IMR-90 (cell line): ENCODE data around the gene TMEM74B. TPM values are rescaled to one million over a fixed set of nuclear protein-coding genes. Genes with fewer than 3 reads are reported as not detected.

ENCODE experiments used
- ATAC-seq: fragments of 200-7000 bp; cut with Tn5 transposase; 2 replicates; pipeline ENCODE4 v1.9.1; 2020; ENCODE audit warnings: low read depth, mild to moderate bottlenecking, moderate library complexity
- BruUV-seq: library from RNA; stranded (reverse); fragments of 400-500 nt; replicated peaks from 2 replicates; lab custom pipeline; 2021; lab: Mats Ljungman, UMichigan
- CTCF ChIA-PET: fragments of 300-600 bp; formaldehyde crosslinking; extraction: SDS; loops from one replicate; lab custom pipeline; 2021; ENCODE audit warnings: antibody characterized with exemption; lab: Yijun Ruan, JAX
- POLR2A ChIA-PET: fragments of 300-600 bp; sonication (Branson Sonifier 250); formaldehyde crosslinking; loops from one replicate; lab custom pipeline; 2022; ENCODE audit warnings: antibody characterized with exemption; ENCODE audit not compliant: unreplicated experiment; lab: Charles Lee
- DNase-seq: peaks from one replicate; pipeline ENCODE4 v3.0.0; 2013
- H2AFZ ChIP-seq: replicated peaks from 2 replicates; pipeline ENCODE3; 2013; ENCODE audit warnings: low read length, mild to moderate bottlenecking; ENCODE audit not compliant: poor library complexity
- H2AK5ac ChIP-seq: 2 replicates; pipeline ENCODE4 v1.6.1; 2013; ENCODE audit warnings: low read depth, low read length, inconsistent platforms
- H2AK9ac ChIP-seq: replicated peaks from 2 replicates; pipeline ENCODE3; 2013; ENCODE audit warnings: mild to moderate bottlenecking, low read depth, low read length, moderate library complexity; ENCODE audit not compliant: poor library complexity
- H2BK120ac ChIP-seq: 2 replicates; pipeline ENCODE4 v1.6.1; 2013; ENCODE audit warnings: low read depth, low read length, inconsistent platforms
- H2BK15ac ChIP-seq: 3 replicates; pipeline ENCODE4 v1.6.1; 2013; ENCODE audit warnings: low read depth, low read length, inconsistent platforms
- H2BK20ac ChIP-seq: 2 replicates; pipeline ENCODE4 v1.6.1; 2013; ENCODE audit warnings: low read depth, mild to moderate bottlenecking, inconsistent platforms, low read length, moderate library complexity
- H2BK5ac ChIP-seq: 2 replicates; pipeline ENCODE4 v1.6.1; 2013; ENCODE audit warnings: mild to moderate bottlenecking, low read depth, low read length, inconsistent platforms; ENCODE audit not compliant: poor library complexity, severe bottlenecking
- H3K14ac ChIP-seq: replicated peaks from 2 replicates; pipeline ENCODE4 v1.6.1; 2013; ENCODE audit warnings: low read depth, low read length, inconsistent platforms
- H3K18ac ChIP-seq: 2 replicates; pipeline ENCODE4 v1.6.1; 2013; ENCODE audit warnings: low read depth, low read length, control low read depth
- H3K23ac ChIP-seq: 2 replicates; pipeline ENCODE4 v1.6.1; 2013; ENCODE audit warnings: low read depth, low read length, inconsistent platforms
- H3K27ac ChIP-seq: 2 replicates; pipeline ENCODE4 v1.5.1; 2013; ENCODE audit warnings: mild to moderate bottlenecking, control low read depth, low read length; ENCODE audit not compliant: insufficient read depth
- H3K27me3 ChIP-seq: 2 replicates; pipeline ENCODE4 v1.6.1; 2013; ENCODE audit warnings: low read length; ENCODE audit not compliant: control insufficient read depth, insufficient read depth
- H3K36me3 ChIP-seq: 2 replicates; pipeline ENCODE4 v1.6.1; 2013; ENCODE audit warnings: low read length, mixed read lengths; ENCODE audit not compliant: control insufficient read depth, insufficient read depth
- H3K4ac ChIP-seq: 2 replicates; pipeline ENCODE4 v1.6.1; 2013; ENCODE audit warnings: low read depth, low read length, inconsistent platforms
- H3K4me1 ChIP-seq: 2 replicates; pipeline ENCODE4 v1.6.1; 2013; ENCODE audit warnings: low read length, mixed read lengths; ENCODE audit not compliant: control insufficient read depth, insufficient read depth
- H3K4me2 ChIP-seq: 2 replicates; pipeline ENCODE4 v1.6.1; 2013; ENCODE audit warnings: low read depth, mild to moderate bottlenecking, control low read depth, low read length, moderate library complexity
- H3K4me3 ChIP-seq: 2 replicates; pipeline ENCODE4 v1.5.1; 2013; ENCODE audit warnings: low read depth, mild to moderate bottlenecking, control low read depth, low read length, moderate library complexity; ENCODE audit not compliant: insufficient read depth
- H3K56ac ChIP-seq: 2 replicates; pipeline ENCODE4 v1.6.1; 2013; ENCODE audit warnings: low read length, inconsistent platforms; ENCODE audit not compliant: insufficient read depth; ENCODE audit errors: extremely low read depth
- H3K79me1 ChIP-seq, 2 experiments: 2 replicates each; pipeline ENCODE4 v1.6.1; 2013; ENCODE audit warnings: low read length in 2 of 2, inconsistent platforms in 1 of 2, low read depth in 1 of 2
- H3K9ac ChIP-seq: 2 replicates; pipeline ENCODE4 v1.6.1; 2013; ENCODE audit warnings: low read depth, low read length, control low read depth
- H3K9me1 ChIP-seq: 2 replicates; pipeline ENCODE4 v1.6.1; 2013; ENCODE audit warnings: low read length, inconsistent platforms; ENCODE audit not compliant: insufficient read depth
- H3K9me3 ChIP-seq: 2 replicates; pipeline ENCODE4 v1.6.1; 2013; ENCODE audit warnings: low read length; ENCODE audit not compliant: control insufficient read depth, insufficient read depth
- H4K20me1 ChIP-seq: 2 replicates; pipeline ENCODE4 v1.6.1; 2013; ENCODE audit warnings: low read length, inconsistent platforms; ENCODE audit not compliant: insufficient read depth
- H4K5ac ChIP-seq: 2 replicates; pipeline ENCODE4 v1.6.1; 2013; ENCODE audit warnings: mild to moderate bottlenecking, low read depth, low read length, control low read depth
- H4K8ac ChIP-seq, 2 experiments: 2 replicates each; pipeline ENCODE4 v1.6.1; 2013; ENCODE audit warnings: low read depth in 2 of 2, low read length in 2 of 2, control low read depth in 1 of 2, inconsistent platforms in 1 of 2
- H4K91ac ChIP-seq: 2 replicates; pipeline ENCODE4 v1.6.1; 2013; ENCODE audit warnings: low read depth, low read length, inconsistent platforms; ENCODE audit not compliant: insufficient read depth
- MXI1 ChIP-seq: IDR thresholded peaks from 2 replicates; pipeline ENCODE4 v1.6.1; 2012; ENCODE audit warnings: low read depth, mild to moderate bottlenecking, low read length, moderate library complexity, borderline replicate concordance
- POLR2A ChIP-seq: IDR thresholded peaks from 2 replicates; pipeline ENCODE4 v1.6.1; 2012; ENCODE audit warnings: mild to moderate bottlenecking, low read depth, low read length
- RFX5 ChIP-seq: IDR thresholded peaks from 2 replicates; pipeline ENCODE4 v1.8.0; 2012; ENCODE audit warnings: low read depth, mild to moderate bottlenecking, low read length, moderate library complexity
- WGBS, 2 experiments: methylation state at CpG; one replicate each; pipeline versions ENCODE4 v1.1.5 to v1.1.7; 2013; ENCODE audit warnings: missing lambda C conversion rate in 2 of 2; ENCODE audit not compliant: insufficient read length in 1 of 2; ENCODE audit errors: extremely low coverage in 2 of 2; 5-methylcytosine and 5-hydroxymethylcytosine counted together
- dilution Hi-C: fragments of 300-500 bp; cut with HindIII; formaldehyde crosslinking; loops from one replicate; pipeline ENCODE4 v1.14.3; 2018; ENCODE audit warnings: low sequenced_read_pairs; ENCODE audit not compliant: unreplicated experiment
- in situ Hi-C: fragments of 300-500 bp; cut with MboI; formaldehyde crosslinking; loops from 3 replicates; pipeline ENCODE4 v1.14.3; 2019; ENCODE audit warnings: low sequenced_read_pairs, inconsistent platforms, mixed read lengths
- intact Hi-C: fragments of 100-400 bp; cut with micrococcal nuclease; formaldehyde crosslinking; loops from 2 replicates; pipeline ENCODE4 v1.10.0; 2022
- polyA plus RNA-seq, 3 experiments: library from polyadenylated mRNA; depleted of rRNA; stranded (reverse); fragments of >200 nt; gene quantifications; 2 replicates each; pipeline ENCODE4 v1.2.3, GENCODE V29; 2012; ENCODE audit warnings: low replicate concordance in 1 of 3
- total RNA-seq: library from RNA; depleted of rRNA; stranded (reverse); fragments of >200 nt; gene quantifications from 2 replicates; pipeline ENCODE4 v1.2.3, GENCODE V29; 2012
- TF ChIP-seq, protein P1 (sequence below): conservative IDR thresholded peaks from 2 replicates; pipeline ENCODE4 v1.5.1; 2012; ENCODE audit warnings: mild to moderate bottlenecking, low read depth, low read length, improper control_type of control experiment

TMEM74B gene
- total and polyA plus RNA-seq, 2 of the 4 experiments (the other 2 are of a cell fraction), result 0.03 TPM; not detected in 1

GRCh38 chr20:1171461-1172093 is 13.2 kb downstream of the TMEM74B start:
- Histone ChIP-seq H3K9me3 (no peaks in the 10 kb centered on the region), H3K14ac (no peak overlapping the region), H3K56ac (no peak overlapping the region), H4K20me1 (peaks cover 17% of the 10 kb centered on the region; the same call in 1 of the 2 replicates), H3K9ac (no peak overlapping the region), H2AK5ac (no peak overlapping the region), H4K91ac (no peak overlapping the region), H2BK20ac (no peak overlapping the region), H3K9me1 (peaks cover 24% of the 10 kb centered on the region), H2AK9ac (peak overlapping the region; percentile 68), H3K23ac (no peak overlapping the region), H4K5ac (no peak overlapping the region), H2BK5ac (no peak overlapping the region), H3K4me2 (no peak overlapping the region), H2BK120ac (no peak overlapping the region), H3K79me1 (no peaks in the 10 kb centered on the region), H3K4me1 (no peaks in the 10 kb centered on the region), H3K4ac (no peak overlapping the region), H3K36me3 (peaks cover 25% of the 10 kb centered on the region), H4K8ac (no peak overlapping the region), H3K27me3 (no peaks in the 10 kb centered on the region), H3K4me3 (no peak overlapping the region), H3K18ac (no peak overlapping the region), H2AFZ (no peak overlapping the region), H3K27ac (no peak overlapping the region), H2BK15ac (no peak overlapping the region)
- CTCF ChIA-PET, result no interaction called here
- DNase-seq (peak; percentile 27), ATAC-seq (peak; percentile 74)
- BruUV-seq, result no TSS peak
- in situ Hi-C loops (no loop called here), intact Hi-C loops (no loop called here), dilution Hi-C loops (no loop called here)
- TF ChIP-seq, protein P1, sequence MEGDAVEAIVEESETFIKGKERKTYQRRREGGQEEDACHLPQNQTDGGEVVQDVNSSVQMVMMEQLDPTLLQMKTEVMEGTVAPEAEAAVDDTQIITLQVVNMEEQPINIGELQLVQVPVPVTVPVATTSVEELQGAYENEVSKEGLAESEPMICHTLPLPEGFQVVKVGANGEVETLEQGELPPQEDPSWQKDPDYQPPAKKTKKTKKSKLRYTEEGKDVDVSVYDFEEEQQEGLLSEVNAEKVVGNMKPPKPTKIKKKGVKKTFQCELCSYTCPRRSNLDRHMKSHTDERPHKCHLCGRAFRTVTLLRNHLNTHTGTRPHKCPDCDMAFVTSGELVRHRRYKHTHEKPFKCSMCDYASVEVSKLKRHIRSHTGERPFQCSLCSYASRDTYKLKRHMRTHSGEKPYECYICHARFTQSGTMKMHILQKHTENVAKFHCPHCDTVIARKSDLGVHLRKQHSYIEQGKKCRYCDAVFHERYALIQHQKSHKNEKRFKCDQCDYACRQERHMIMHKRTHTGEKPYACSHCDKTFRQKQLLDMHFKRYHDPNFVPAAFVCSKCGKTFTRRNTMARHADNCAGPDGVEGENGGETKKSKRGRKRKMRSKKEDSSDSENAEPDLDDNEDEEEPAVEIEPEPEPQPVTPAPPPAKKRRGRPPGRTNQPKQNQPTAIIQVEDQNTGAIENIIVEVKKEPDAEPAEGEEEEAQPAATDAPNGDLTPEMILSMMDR, result no peak
- TF ChIP-seq POLR2A (no peak), MXI1 (no peak), RFX5 (no peak)
- WGBS, 2 experiments, result no CpG with 5 or more reads among the region's 4 CpGs
- POLR2A ChIA-PET, result no interaction called here
